DND-41 (cell line): ENCODE measurements around the gene PDE4D.

ENCODE experiments used
- ATAC-seq: fragments of 200-7000 bp; cut with Tn5 transposase; 3 replicates; pipeline ENCODE4 v1.9.1; 2021; ENCODE audit warnings: low read depth; ENCODE audit not compliant: insufficient read depth
- DNase-seq: peaks from one replicate; pipeline ENCODE4 v3.0.0-alpha.2; 2020
- H2AFZ ChIP-seq: 2 replicates; pipeline ENCODE4 v1.6.0; 2012; ENCODE audit warnings: low read depth, low read length
- H3K27ac ChIP-seq: 2 replicates; pipeline ENCODE4 v1.5.1; 2012; ENCODE audit warnings: low read length, inconsistent platforms
- H3K27me3 ChIP-seq: fragments of 200-600 bp; sonication (generic); 2 replicates; pipeline ENCODE4 v1.6.0; 2012; ENCODE audit warnings: low read length, mild to moderate bottlenecking, inconsistent platforms; ENCODE audit not compliant: insufficient read depth, poor library complexity
- H3K36me3 ChIP-seq: 2 replicates; pipeline ENCODE4 v1.5.1; 2012; ENCODE audit warnings: low read length, inconsistent platforms; ENCODE audit not compliant: insufficient read depth
- H3K4me1 ChIP-seq: 2 replicates; pipeline ENCODE4 v1.5.1; 2012; ENCODE audit warnings: mild to moderate bottlenecking, low read length; ENCODE audit not compliant: insufficient read depth
- H3K4me2 ChIP-seq: 2 replicates; pipeline ENCODE4 v1.6.0; 2012; ENCODE audit warnings: mild to moderate bottlenecking, moderate library complexity, low read length, inconsistent platforms; ENCODE audit not compliant: insufficient read depth
- H3K4me3 ChIP-seq, 2 experiments: fragments of 200-600 bp in 1 of 2; shearing (Covaris generic) in 1 of 2; 2 replicates each; pipeline ENCODE4 v1.5.1; 2012 to 2016; ENCODE audit warnings: inconsistent platforms in 2 of 2, low read length in 2 of 2, mild to moderate bottlenecking in 2 of 2, low read depth in 1 of 2, moderate library complexity in 1 of 2
- H3K79me2 ChIP-seq: 2 replicates; pipeline ENCODE4 v1.6.0; 2012; ENCODE audit warnings: low read length, inconsistent platforms; ENCODE audit not compliant: insufficient read depth
- H3K9ac ChIP-seq: 2 replicates; pipeline ENCODE4 v1.6.0; 2012; ENCODE audit warnings: low read depth, mild to moderate bottlenecking, inconsistent platforms, low read length, moderate library complexity
- H3K9me3 ChIP-seq: 2 replicates; pipeline ENCODE4 v1.5.1; 2012; ENCODE audit warnings: low read length, moderate library complexity, mild to moderate bottlenecking, inconsistent platforms; ENCODE audit not compliant: insufficient read depth, severe bottlenecking
- H4K20me1 ChIP-seq: 2 replicates; pipeline ENCODE4 v1.6.0; 2012; ENCODE audit warnings: low read length; ENCODE audit not compliant: insufficient read depth
- EZH2 ChIP-seq: IDR thresholded peaks from 3 replicates; pipeline ENCODE4 v1.6.1; 2012; ENCODE audit warnings: borderline replicate concordance, low read depth, mild to moderate bottlenecking, moderate library complexity, low read length, inconsistent platforms; ENCODE audit not compliant: severe bottlenecking
- TF ChIP-seq, protein P1 (sequence below): IDR thresholded peaks from 2 replicates; pipeline ENCODE4 v1.5.1; 2012; ENCODE audit warnings: borderline replicate concordance, low read length, moderate library complexity, mild to moderate bottlenecking; ENCODE audit not compliant: poor library complexity, severe bottlenecking; ENCODE audit errors: extremely low read depth

The PDE4D gene

DNA sequence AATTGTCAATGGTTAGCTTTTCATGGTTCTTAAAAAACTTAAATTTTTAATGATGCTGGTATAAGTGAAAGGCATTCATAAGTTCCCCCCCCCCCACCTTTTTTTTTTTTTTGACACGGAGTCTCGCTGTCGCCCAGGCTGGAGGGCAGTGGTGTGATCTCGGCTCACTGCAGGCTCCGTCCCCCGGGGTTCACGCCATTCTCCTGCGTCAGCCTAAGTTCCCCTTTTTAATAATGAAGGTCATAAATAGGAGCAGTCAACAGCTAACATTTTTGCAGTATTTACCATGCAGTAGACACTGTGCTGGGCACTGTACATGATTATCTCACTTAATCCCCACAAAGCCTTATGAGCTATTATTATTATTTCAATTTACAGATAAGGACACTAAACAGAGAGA is 556.3 kb downstream of the PDE4D start:
- H2AFZ ChIP-seq = no peak overlapping the region
- no peaks in the 10 kb centered on the region for H3K79me2 ChIP-seq
- TF ChIP-seq EZH2 = no peak
- TF ChIP-seq, protein P1, sequence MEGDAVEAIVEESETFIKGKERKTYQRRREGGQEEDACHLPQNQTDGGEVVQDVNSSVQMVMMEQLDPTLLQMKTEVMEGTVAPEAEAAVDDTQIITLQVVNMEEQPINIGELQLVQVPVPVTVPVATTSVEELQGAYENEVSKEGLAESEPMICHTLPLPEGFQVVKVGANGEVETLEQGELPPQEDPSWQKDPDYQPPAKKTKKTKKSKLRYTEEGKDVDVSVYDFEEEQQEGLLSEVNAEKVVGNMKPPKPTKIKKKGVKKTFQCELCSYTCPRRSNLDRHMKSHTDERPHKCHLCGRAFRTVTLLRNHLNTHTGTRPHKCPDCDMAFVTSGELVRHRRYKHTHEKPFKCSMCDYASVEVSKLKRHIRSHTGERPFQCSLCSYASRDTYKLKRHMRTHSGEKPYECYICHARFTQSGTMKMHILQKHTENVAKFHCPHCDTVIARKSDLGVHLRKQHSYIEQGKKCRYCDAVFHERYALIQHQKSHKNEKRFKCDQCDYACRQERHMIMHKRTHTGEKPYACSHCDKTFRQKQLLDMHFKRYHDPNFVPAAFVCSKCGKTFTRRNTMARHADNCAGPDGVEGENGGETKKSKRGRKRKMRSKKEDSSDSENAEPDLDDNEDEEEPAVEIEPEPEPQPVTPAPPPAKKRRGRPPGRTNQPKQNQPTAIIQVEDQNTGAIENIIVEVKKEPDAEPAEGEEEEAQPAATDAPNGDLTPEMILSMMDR = no peak
- no peaks in the 10 kb centered on the region for H3K27me3 ChIP-seq
- no peak for ATAC-seq
- no peaks in the 10 kb centered on the region; the same call in 1 of the 2 replicates for H4K20me1 ChIP-seq
- no peak overlapping the region for H3K4me3 ChIP-seq
- no peak overlapping the region for H3K4me2 ChIP-seq
- no peak overlapping the region for H3K27ac ChIP-seq
- H3K9ac ChIP-seq = no peak overlapping the region
- H3K4me1 ChIP-seq = no peaks in the 10 kb centered on the region
- no peaks in the 10 kb centered on the region for H3K9me3 ChIP-seq
- no peak for DNase-seq
- no peaks in the 10 kb centered on the region for H3K36me3 ChIP-seq

DNA sequence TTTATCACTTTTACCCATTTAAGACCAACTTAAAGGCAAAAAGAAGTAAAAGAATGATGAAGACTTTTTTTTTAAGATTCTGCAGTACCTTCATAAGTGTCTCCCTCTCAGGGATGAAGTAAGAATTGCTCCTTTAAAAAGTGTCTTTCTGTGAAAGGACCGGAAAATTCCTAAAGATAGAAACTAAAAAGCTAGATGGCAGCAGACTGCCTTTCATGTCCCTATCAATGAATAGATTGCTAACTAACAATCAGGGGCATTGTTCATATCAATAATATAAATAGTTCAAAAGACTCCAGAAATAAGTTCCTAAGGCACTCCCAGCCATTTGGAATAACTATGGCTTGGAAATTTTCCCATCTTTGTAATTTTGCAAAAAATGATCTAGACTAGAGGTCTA is 558.0 kb downstream of the PDE4D start:
- no peak for ATAC-seq
- TF ChIP-seq, protein P1 = no peak
- no peak for TF ChIP-seq EZH2
- no peak overlapping the region for H2AFZ ChIP-seq
- H3K4me3 ChIP-seq = no peak overlapping the region
- no peaks in the 10 kb centered on the region for H3K9me3 ChIP-seq
- H3K27ac ChIP-seq = no peak overlapping the region
- no peaks in the 10 kb centered on the region for H3K27me3 ChIP-seq
- H3K4me2 ChIP-seq = no peak overlapping the region
- H3K4me1 ChIP-seq = no peaks in the 10 kb centered on the region
- no peak overlapping the region for H3K9ac ChIP-seq
- no peaks in the 10 kb centered on the region for H3K79me2 ChIP-seq
- H4K20me1 ChIP-seq = no peaks in the 10 kb centered on the region; the same call in 1 of the 2 replicates
- no peaks in the 10 kb centered on the region for H3K36me3 ChIP-seq
- DNase-seq = no peak

- no peak overlapping the region for H3K4me3 ChIP-seq
- H3K4me2 ChIP-seq = no peak overlapping the region
- TF ChIP-seq EZH2 = no peak
- TF ChIP-seq, protein P1 = no peak
- H3K27me3 ChIP-seq = no peaks in the 10 kb centered on the region
- no peaks in the 10 kb centered on the region for H3K9me3 ChIP-seq
- DNase-seq (no peak), ATAC-seq (no peak)
- no peak overlapping the region for H2AFZ ChIP-seq
- H4K20me1 ChIP-seq = no peaks in the 10 kb centered on the region; the same call in 1 of the 2 replicates
- no peaks in the 10 kb centered on the region for H3K36me3 ChIP-seq
- H3K79me2 ChIP-seq = no peaks in the 10 kb centered on the region
- no peak overlapping the region for H3K9ac ChIP-seq
- H3K27ac ChIP-seq = no peak overlapping the region
- no peaks in the 10 kb centered on the region for H3K4me1 ChIP-seq
Measured at GRCh38 chr5:59333416-59333815, 560.1 kb downstream of the PDE4D start.
